Measurements from ENCODE around the gene NCAPD3. TPM values are rescaled to one million over a fixed set of nuclear protein-coding genes. Genes with fewer than 3 reads are reported as not detected.

Gene NCAPD3
- total and polyA plus RNA-seq, 2 donors (not counting 3 experiments of a cell fraction or from before 2014, with no cell fraction given) = 22.6 to 43.8 TPM

DNA sequence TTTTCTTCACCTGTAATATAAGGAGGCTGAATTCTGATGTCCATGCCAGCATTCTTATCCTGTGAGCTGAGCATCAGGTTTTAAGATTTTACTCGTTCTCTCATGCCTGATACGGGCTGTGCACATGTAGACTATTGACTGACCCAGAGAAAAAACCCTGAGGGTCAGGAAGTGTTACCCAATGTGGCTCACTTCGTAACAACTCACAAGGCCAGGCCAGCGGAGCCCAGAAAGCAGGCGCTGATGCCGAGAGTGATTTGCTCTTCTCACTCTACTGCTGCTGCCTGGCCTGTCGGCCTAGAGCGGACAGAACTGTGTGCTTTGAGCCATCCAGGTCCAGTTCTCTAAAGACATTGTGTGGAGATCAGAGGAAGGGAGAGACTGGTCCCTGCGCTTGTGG is 18.6 kb upstream of the NCAPD3 start:
- ChIA-PET POLR2A (no interaction called here), CTCF (interaction anchor here (1.2 kb wide), 1 partner anchor 18 kb away, joined by 3 read pairs; the partner anchor contains the start of gene VPS26B)
- no peaks in the 10 kb centered on the region for H3K4me1 ChIP-seq (ENCODE audit: control insufficient read depth, extremely low read depth, insufficient read depth, low read length)
- no TSS peak for BruUV-seq (replicated peaks)
- H3K27me3 ChIP-seq (ENCODE audit: control insufficient read depth in 2 of 2, insufficient read depth in 2 of 2, low read length in 2 of 2) = no peaks in the 10 kb centered on the region
- no peak overlapping the region for H3K4me3 ChIP-seq (replicated peaks in 1 of 3; ENCODE audit: insufficient read depth in 1 of 3, low read depth in 1 of 3, low read length in 3 of 3)
- no peak overlapping the region for H2AFZ ChIP-seq (ENCODE audit: low read depth, low read length)
- H3K4me2 ChIP-seq (ENCODE audit: insufficient read depth, low read length) = no peak overlapping the region
- H3K27ac ChIP-seq (ENCODE audit: insufficient read depth, low read depth, low read length) = no peak overlapping the region
- dilution Hi-C loops (cut with MboI; ENCODE audit: extremely low pct_ligation_motif_present, low sequenced_read_pairs) = no loop called here
- H3K36me3 ChIP-seq (ENCODE audit: control insufficient read depth in 2 of 2, extremely low read depth in 1 of 2, insufficient read depth in 2 of 2, low read length in 2 of 2) = peaks cover 6 to 39% of the 10 kb centered on the region in 2 experiments
- TF ChIP-seq MYC (IDR thresholded peaks at IDR 0.05; ENCODE audit: low read depth, low read length) = no peak
- no peaks in the 10 kb centered on the region for H3K9me1 ChIP-seq (replicated peaks; ENCODE audit: control insufficient read depth, extremely low read depth, insufficient read depth, low read length)
- intact Hi-C loops (cut with micrococcal nuclease) = no loop called here
- DNase-seq (ENCODE audit: low read depth, low spot score) (no peak), FAIRE-seq (no peak)
- no peak overlapping the region for H3K9ac ChIP-seq (replicated peaks; ENCODE audit: extremely low read depth, insufficient read depth, low read length)
- H4K20me1 ChIP-seq (replicated peaks; ENCODE audit: control insufficient read depth, extremely low read depth, insufficient read depth, low read length) = no peaks in the 10 kb centered on the region
- H3K79me2 ChIP-seq (ENCODE audit: control insufficient read depth, insufficient read depth, low read length) = no peaks in the 10 kb centered on the region
- no peaks in the 10 kb centered on the region for H3K9me3 ChIP-seq (replicated peaks; ENCODE audit: control insufficient read depth, insufficient read depth, low read length)

DNA sequence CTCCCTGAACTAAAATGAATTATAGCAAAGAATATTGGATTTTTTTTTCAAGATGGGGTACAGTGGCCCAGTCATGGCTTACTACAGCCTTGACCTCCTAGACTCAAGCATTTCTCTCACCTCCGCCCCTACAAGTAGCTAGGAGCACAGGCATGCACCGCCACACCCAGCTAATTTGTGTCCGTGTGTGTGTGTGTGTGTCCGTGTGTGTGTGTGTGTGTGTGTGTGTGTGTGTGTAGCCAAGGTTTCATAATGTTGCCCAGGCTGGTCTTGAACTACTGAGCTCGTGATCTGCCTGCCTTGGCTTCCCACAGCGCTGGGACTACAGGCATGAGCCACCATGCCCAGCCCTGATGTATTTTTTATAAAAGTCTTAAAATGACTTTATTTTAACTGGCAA is 16.8 kb upstream of the NCAPD3 start:
- Histone ChIP-seq H3K4me2 (ENCODE audit: insufficient read depth, low read length) (no peak overlapping the region), H3K9ac (replicated peaks; ENCODE audit: extremely low read depth, insufficient read depth, low read length) (no peak overlapping the region), H3K27ac (ENCODE audit: insufficient read depth, low read depth, low read length) (no peak overlapping the region), H3K4me3 (replicated peaks in 1 of 3; ENCODE audit: insufficient read depth in 1 of 3, low read depth in 1 of 3, low read length in 3 of 3) (no peak overlapping the region), H2AFZ (ENCODE audit: low read depth, low read length) (no peak overlapping the region), H3K36me3 (ENCODE audit: control insufficient read depth in 2 of 2, extremely low read depth in 1 of 2, insufficient read depth in 2 of 2, low read length in 2 of 2) (peaks cover 4 to 28% of the 10 kb centered on the region in 2 experiments), H3K79me2 (ENCODE audit: control insufficient read depth, insufficient read depth, low read length) (no peaks in the 10 kb centered on the region), H3K9me1 (replicated peaks; ENCODE audit: control insufficient read depth, extremely low read depth, insufficient read depth, low read length) (no peaks in the 10 kb centered on the region), H4K20me1 (replicated peaks; ENCODE audit: control insufficient read depth, extremely low read depth, insufficient read depth, low read length) (no peaks in the 10 kb centered on the region), H3K27me3 (ENCODE audit: control insufficient read depth in 2 of 2, insufficient read depth in 2 of 2, low read length in 2 of 2) (no peaks in the 10 kb centered on the region), H3K9me3 (replicated peaks; ENCODE audit: control insufficient read depth, insufficient read depth, low read length) (no peaks in the 10 kb centered on the region), H3K4me1 (ENCODE audit: control insufficient read depth, extremely low read depth, insufficient read depth, low read length) (no peaks in the 10 kb centered on the region)
- ChIA-PET POLR2A (no interaction called here), CTCF (interaction anchor here (1.0 kb wide), 1 partner anchor 190 kb away, joined by 3 read pairs; no protein-coding TSS in a partner anchor)
- no peak for FAIRE-seq
- intact Hi-C loops (cut with micrococcal nuclease) = no loop called here
- no peak for DNase-seq (ENCODE audit: low read depth, low spot score)
- dilution Hi-C loops (cut with MboI; ENCODE audit: extremely low pct_ligation_motif_present, low sequenced_read_pairs) = no loop called here
- TF ChIP-seq MYC (IDR thresholded peaks at IDR 0.05; ENCODE audit: low read depth, low read length) (no peak), POLR2A (IDR thresholded peaks at IDR 0.05; ENCODE audit: low read depth, low read length) (no peak), GATA2 (IDR thresholded peaks at IDR 0.05; ENCODE audit: insufficient read depth, insufficient read length, low read depth, low read length) (no peak), FOS (IDR thresholded peaks at IDR 0.05; ENCODE audit: borderline replicate concordance, insufficient read depth, low read length) (no peak), JUN (IDR thresholded peaks at IDR 0.05; ENCODE audit: borderline replicate concordance, insufficient read depth, insufficient read length, low read depth) (no peak), POLR2AphosphoS5 (IDR thresholded peaks at IDR 0.05; ENCODE audit: insufficient read depth, low read depth, low read length) (no peak), EZH2 (IDR thresholded peaks at IDR 0.05; ENCODE audit: borderline replicate concordance, low read depth, low read length, severe bottlenecking) (no peak)
- TF ChIP-seq, protein P1, sequence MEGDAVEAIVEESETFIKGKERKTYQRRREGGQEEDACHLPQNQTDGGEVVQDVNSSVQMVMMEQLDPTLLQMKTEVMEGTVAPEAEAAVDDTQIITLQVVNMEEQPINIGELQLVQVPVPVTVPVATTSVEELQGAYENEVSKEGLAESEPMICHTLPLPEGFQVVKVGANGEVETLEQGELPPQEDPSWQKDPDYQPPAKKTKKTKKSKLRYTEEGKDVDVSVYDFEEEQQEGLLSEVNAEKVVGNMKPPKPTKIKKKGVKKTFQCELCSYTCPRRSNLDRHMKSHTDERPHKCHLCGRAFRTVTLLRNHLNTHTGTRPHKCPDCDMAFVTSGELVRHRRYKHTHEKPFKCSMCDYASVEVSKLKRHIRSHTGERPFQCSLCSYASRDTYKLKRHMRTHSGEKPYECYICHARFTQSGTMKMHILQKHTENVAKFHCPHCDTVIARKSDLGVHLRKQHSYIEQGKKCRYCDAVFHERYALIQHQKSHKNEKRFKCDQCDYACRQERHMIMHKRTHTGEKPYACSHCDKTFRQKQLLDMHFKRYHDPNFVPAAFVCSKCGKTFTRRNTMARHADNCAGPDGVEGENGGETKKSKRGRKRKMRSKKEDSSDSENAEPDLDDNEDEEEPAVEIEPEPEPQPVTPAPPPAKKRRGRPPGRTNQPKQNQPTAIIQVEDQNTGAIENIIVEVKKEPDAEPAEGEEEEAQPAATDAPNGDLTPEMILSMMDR (IDR thresholded peaks at IDR 0.05; ENCODE audit: extremely low read depth in 1 of 2, insufficient read depth in 1 of 2, low read depth in 1 of 2, low read length in 2 of 2) = no peak
- TF ChIP-seq, protein P2, sequence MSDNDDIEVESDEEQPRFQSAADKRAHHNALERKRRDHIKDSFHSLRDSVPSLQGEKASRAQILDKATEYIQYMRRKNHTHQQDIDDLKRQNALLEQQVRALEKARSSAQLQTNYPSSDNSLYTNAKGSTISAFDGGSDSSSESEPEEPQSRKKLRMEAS (IDR thresholded peaks at IDR 0.05; ENCODE audit: insufficient read depth, insufficient read length) = no peak
- BruUV-seq (replicated peaks) = no TSS peak
